Measurements from ENCODE around the gene GNPDA1. TPM values are rescaled to one million over a fixed set of nuclear protein-coding genes. Genes with fewer than 3 reads are reported as not detected.

The GNPDA1 gene
- total and polyA plus RNA-seq, 4 donors, result 8.0 to 15.0 (median 10.5) TPM

DNA sequence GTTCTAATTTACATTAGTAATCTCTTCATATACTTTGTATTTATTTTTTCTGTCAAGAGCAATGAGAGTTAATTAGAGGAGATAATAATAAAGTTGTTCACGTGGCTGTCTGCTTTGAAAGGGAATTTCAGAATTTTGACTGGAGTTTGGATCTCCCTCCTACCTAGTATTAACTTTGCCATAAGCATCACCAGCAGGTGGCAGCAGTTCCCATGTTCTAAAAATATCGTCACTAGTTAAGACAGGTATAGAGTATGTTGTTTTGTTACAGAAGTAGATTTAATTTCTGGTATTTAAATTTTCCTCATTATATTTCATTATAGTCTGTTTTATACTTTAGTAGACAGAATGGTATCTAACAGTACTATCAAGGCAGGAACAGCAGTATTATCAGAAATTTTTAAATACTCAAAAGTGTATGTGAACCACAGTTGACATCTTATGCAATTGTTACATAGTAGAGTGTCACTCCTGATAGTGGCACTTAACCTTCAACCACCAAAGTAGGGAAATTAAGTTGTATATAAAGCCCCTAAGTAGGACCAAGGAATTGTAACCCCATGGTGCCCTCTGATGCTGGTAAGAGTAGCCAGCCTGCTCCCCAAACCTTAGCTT lies 20.4 kb downstream of the GNPDA1 start:
- no peak overlapping the region for H3K27ac ChIP-seq (ENCODE audit: low read depth in 1 of 2, low read length in 2 of 2)
- DNase-seq (ENCODE audit: low spot score), result peak; percentile 85
- no peaks in the 10 kb centered on the region for H3K9me3 ChIP-seq (ENCODE audit: control insufficient read depth in 4 of 4, low read length in 3 of 4)
- H3K4me1 ChIP-seq (ENCODE audit: control insufficient read depth in 4 of 4, insufficient read depth in 4 of 4, low read length in 3 of 4), result peaks cover 0 to 8% (median 6%) of the 10 kb centered on the region in 4 donors
- 8% methylated on average over 2 of the region's 2 CpGs for WGBS
- H3K36me3 ChIP-seq (ENCODE audit: control insufficient read depth in 4 of 4, insufficient read depth in 3 of 4, low read depth in 1 of 4, low read length in 3 of 4), result peaks cover 2 to 30% (median 20%) of the 10 kb centered on the region in 4 donors
- TF ChIP-seq RAD21 (IDR thresholded peaks at IDR 0.05) (peak; percentile 80 to 86), GABPA (IDR thresholded peaks at IDR 0.05 in 1 of 2, conservative IDR thresholded peaks at IDR 0.05 in 1 of 2) (no peak), HNF4A (conservative IDR thresholded peaks at IDR 0.05) (peak in 1 of 2 donors; percentile 22)
- TF ChIP-seq, protein P1, sequence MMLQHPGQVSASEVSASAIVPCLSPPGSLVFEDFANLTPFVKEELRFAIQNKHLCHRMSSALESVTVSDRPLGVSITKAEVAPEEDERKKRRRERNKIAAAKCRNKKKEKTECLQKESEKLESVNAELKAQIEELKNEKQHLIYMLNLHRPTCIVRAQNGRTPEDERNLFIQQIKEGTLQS (IDR thresholded peaks at IDR 0.05), result no peak
- TF ChIP-seq, protein P2, sequence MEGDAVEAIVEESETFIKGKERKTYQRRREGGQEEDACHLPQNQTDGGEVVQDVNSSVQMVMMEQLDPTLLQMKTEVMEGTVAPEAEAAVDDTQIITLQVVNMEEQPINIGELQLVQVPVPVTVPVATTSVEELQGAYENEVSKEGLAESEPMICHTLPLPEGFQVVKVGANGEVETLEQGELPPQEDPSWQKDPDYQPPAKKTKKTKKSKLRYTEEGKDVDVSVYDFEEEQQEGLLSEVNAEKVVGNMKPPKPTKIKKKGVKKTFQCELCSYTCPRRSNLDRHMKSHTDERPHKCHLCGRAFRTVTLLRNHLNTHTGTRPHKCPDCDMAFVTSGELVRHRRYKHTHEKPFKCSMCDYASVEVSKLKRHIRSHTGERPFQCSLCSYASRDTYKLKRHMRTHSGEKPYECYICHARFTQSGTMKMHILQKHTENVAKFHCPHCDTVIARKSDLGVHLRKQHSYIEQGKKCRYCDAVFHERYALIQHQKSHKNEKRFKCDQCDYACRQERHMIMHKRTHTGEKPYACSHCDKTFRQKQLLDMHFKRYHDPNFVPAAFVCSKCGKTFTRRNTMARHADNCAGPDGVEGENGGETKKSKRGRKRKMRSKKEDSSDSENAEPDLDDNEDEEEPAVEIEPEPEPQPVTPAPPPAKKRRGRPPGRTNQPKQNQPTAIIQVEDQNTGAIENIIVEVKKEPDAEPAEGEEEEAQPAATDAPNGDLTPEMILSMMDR (IDR thresholded peaks at IDR 0.05; ENCODE audit: low read depth, low read length, missing input control), result peak; percentile 74
- no peak overlapping the region for H3K4me3 ChIP-seq (ENCODE audit: low read depth in 1 of 3, low read length in 3 of 3)
- peak overlapping the region in 1 of 2 donors; percentile 46 for H3K9ac ChIP-seq (ENCODE audit: low read depth in 1 of 2, low read length in 2 of 2)
- no peaks in the 10 kb centered on the region for H3K27me3 ChIP-seq (ENCODE audit: control insufficient read depth in 4 of 4, insufficient read depth in 4 of 4, low read length in 3 of 4)

DNA sequence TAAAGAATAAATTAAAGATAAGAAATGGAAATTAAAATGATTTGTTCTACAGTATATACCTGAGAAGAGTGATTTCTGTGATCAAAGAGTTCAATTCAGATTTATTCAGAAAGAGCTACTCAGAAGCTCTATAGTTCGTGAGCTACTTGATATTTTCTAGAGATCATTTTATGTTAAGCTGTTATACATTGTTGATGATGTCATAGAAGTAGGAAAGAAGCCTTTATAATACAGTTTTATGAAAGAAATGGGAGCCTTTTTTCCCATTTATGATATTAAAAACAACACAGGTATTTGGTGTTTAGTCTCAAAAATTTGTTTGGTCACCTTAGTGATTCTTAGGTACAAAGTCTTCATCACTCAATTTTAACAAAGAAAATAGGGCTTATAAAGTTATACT lies 23.1 kb downstream of the GNPDA1 start:
- TF ChIP-seq SP1 (IDR thresholded peaks at IDR 0.05) (no peak), RXRA (IDR thresholded peaks at IDR 0.05) (no peak), TAF1 (conservative IDR thresholded peaks at IDR 0.05) (no peak), NR2F2 (IDR thresholded peaks at IDR 0.05) (no peak), FOXA1 (IDR thresholded peaks at IDR 0.05) (no peak), HNF4A (conservative IDR thresholded peaks at IDR 0.05) (no peak), GABPA (IDR thresholded peaks at IDR 0.05 in 1 of 2, conservative IDR thresholded peaks at IDR 0.05 in 1 of 2) (no peak)
- TF ChIP-seq, protein P3, sequence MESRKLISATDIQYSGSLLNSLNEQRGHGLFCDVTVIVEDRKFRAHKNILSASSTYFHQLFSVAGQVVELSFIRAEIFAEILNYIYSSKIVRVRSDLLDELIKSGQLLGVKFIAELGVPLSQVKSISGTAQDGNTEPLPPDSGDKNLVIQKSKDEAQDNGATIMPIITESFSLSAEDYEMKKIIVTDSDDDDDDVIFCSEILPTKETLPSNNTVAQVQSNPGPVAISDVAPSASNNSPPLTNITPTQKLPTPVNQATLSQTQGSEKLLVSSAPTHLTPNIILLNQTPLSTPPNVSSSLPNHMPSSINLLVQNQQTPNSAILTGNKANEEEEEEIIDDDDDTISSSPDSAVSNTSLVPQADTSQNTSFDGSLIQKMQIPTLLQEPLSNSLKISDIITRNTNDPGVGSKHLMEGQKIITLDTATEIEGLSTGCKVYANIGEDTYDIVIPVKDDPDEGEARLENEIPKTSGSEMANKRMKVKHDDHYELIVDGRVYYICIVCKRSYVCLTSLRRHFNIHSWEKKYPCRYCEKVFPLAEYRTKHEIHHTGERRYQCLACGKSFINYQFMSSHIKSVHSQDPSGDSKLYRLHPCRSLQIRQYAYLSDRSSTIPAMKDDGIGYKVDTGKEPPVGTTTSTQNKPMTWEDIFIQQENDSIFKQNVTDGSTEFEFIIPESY (IDR thresholded peaks at IDR 0.05), result no peak
- TF ChIP-seq, protein P4, sequence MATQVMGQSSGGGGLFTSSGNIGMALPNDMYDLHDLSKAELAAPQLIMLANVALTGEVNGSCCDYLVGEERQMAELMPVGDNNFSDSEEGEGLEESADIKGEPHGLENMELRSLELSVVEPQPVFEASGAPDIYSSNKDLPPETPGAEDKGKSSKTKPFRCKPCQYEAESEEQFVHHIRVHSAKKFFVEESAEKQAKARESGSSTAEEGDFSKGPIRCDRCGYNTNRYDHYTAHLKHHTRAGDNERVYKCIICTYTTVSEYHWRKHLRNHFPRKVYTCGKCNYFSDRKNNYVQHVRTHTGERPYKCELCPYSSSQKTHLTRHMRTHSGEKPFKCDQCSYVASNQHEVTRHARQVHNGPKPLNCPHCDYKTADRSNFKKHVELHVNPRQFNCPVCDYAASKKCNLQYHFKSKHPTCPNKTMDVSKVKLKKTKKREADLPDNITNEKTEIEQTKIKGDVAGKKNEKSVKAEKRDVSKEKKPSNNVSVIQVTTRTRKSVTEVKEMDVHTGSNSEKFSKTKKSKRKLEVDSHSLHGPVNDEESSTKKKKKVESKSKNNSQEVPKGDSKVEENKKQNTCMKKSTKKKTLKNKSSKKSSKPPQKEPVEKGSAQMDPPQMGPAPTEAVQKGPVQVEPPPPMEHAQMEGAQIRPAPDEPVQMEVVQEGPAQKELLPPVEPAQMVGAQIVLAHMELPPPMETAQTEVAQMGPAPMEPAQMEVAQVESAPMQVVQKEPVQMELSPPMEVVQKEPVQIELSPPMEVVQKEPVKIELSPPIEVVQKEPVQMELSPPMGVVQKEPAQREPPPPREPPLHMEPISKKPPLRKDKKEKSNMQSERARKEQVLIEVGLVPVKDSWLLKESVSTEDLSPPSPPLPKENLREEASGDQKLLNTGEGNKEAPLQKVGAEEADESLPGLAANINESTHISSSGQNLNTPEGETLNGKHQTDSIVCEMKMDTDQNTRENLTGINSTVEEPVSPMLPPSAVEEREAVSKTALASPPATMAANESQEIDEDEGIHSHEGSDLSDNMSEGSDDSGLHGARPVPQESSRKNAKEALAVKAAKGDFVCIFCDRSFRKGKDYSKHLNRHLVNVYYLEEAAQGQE (IDR thresholded peaks at IDR 0.05), result no peak
- H3K36me3 ChIP-seq (ENCODE audit: control insufficient read depth in 4 of 4, insufficient read depth in 3 of 4, low read depth in 1 of 4, low read length in 3 of 4), result peaks cover 3 to 47% (median 34%) of the 10 kb centered on the region in 4 donors

More for the DNA sequence above, 23.1 kb downstream of the GNPDA1 start:
- Histone ChIP-seq H3K4me1 (ENCODE audit: control insufficient read depth in 4 of 4, insufficient read depth in 4 of 4, low read length in 3 of 4) (peaks cover 0 to 5% (median 3%) of the 10 kb centered on the region in 4 donors), H3K4me3 (ENCODE audit: low read depth in 1 of 3, low read length in 3 of 3) (no peak overlapping the region), H3K27me3 (ENCODE audit: control insufficient read depth in 4 of 4, insufficient read depth in 4 of 4, low read length in 3 of 4) (no peaks in the 10 kb centered on the region), H3K9ac (ENCODE audit: low read depth in 1 of 2, low read length in 2 of 2) (no peak overlapping the region), H3K27ac (ENCODE audit: low read depth in 1 of 2, low read length in 2 of 2) (no peak overlapping the region), H3K9me3 (ENCODE audit: control insufficient read depth in 4 of 4, low read length in 3 of 4) (no peaks in the 10 kb centered on the region)
- DNase-seq (ENCODE audit: low spot score), result no peak
- WGBS, result 48% methylated on average over 1 of the region's 1 CpG
